HG03039 (cell line): ENCODE measurements around the gene RNF145.
"Not testable (repeated sequence)": the region's sequence is repeated elsewhere in the genome, so short reads cannot be mapped to it uniquely, and the experiment has no call there.

ENCODE experiments used
- ATAC-seq: cut with Tn5 transposase; IDR thresholded peaks from one replicate; pipeline ENCODE4 v1.9.1; 2021; ENCODE audit warnings: mild to moderate bottlenecking, moderate library complexity; ENCODE audit not compliant: unreplicated experiment

The RNF145 gene

DNA sequence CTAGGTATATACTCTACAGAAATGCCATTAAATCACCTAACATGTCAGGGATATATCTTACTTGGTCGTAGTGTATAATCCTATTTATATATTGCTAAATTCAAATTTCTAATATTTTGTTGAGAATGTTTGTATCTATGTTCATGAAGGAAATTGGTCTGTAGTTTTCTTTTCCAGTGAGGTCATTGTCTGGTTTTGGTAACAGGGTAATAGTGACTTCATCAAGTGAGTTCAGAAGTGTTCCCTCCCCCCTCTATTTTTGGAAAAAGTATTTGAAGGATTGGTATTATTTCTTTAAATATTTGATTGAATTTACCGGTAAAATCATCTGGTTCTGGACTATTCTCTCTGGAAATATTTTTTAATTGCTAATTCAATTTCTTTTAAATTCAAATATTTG, 86.2 kb downstream of the RNF145 start:
- no peak for ATAC-seq

DNA sequence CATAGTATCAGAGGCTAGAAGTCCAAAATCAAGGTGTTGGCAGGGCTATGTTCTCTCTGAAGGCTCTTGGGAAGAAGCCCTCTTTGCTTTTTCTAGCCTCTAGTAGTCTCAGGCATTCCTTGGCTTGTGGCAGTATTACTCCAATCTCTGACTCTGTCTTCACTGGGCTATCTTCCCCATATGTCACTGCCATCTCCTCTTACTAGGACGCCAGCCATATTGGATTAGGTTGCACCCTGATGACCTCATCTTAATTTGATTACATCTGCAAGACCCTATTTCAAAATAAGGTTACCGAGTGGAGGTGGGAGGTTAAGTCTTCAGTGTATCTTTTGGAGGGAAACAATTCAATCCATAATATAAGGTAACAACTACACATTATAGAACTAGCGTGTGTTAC, 88.3 kb downstream of the RNF145 start:
- ATAC-seq: no peak

DNA sequence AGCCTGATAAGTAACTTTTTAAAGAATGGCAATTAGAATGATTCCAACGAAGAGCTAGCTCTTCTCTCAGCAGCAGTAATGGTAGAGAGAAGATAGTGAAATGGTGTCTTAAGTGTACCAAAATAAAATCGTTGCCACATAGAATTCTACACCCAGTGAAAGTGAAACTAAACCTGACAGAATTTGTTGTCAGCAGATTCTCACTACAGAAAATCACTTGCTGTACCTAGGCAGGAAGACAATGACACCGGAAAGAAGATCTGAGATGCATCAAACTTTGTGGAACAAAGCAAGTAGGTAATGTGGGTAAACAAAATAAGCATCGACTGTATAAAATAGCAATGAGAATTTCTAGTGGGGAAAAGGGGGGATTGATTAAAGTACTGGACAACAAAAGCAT, 88.9 kb downstream of the RNF145 start:
- ATAC-seq: no peak

DNA sequence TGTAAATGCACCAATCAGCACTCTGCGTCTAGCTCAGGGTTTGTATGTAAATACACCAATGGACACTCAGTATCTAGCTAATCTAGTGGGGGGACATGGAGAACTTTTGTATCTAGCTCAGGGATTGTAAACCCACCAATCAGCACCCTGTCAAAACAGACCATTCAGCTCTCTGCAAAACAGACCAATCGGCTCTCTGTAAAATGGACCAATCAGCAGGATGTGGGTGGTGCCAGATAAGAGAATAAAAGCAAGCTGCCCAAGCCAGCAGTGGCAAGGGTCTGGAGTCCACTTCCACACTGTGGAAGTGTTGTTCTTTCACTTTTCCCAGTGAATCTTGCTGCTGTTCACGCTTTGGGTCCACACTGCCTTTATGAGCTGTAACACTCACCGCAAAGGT, 89.5 kb downstream of the RNF145 start:
- not testable (repeated sequence) for ATAC-seq

GRCh38 chr5:159118958-159119659, 90.2 kb downstream of the RNF145 start:
- ATAC-seq: not testable (repeated sequence)

DNA sequence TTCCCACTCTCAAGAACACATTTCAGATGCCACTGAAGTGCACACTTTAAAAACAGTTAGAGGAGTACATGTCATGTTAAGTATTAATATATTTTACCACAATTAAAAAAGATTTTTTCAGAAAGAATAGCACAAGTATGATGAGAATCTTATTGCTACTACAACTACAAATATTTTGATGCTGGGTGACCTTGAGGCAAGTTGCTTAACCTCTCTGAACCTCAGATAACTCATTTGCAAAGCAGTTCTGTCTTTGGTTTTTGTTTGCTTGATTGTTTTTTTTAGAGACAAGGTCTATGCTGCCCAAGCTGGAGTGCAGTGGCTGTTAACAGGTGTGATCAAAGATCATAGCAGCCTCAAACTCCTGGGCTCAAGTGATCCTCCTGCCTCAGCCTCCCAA, 95.9 kb downstream of the RNF145 start:
- no peak for ATAC-seq

DNA sequence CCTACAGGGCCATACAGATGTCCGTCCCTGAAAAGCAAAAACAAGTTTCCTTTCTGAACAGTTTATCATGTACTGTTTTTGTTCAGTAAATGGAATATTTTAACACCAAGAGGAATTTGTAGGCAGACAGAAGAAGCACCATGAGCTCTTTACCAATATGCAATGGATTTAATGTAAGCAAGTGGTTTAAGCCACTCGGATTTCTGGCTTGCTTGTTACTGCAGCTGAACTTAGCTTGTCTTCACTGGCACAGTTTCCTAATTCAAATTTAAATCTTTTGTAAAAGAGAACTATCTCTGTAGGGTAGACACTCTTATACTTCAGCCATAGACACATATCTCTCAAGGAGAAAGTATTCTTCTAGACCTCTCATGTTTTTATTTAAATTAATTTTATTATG, 96.9 kb downstream of the RNF145 start:
- ATAC-seq: no peak
